CD1c-positive myeloid dendritic cell (primary cell): ENCODE data around the gene CALML5.

ENCODE experiments used
- DNase-seq: peaks from one replicate; pipeline ENCODE4 v3.0.0-alpha.2; 2016; ENCODE audit errors: extremely low spot score

CALML5 gene

DNA sequence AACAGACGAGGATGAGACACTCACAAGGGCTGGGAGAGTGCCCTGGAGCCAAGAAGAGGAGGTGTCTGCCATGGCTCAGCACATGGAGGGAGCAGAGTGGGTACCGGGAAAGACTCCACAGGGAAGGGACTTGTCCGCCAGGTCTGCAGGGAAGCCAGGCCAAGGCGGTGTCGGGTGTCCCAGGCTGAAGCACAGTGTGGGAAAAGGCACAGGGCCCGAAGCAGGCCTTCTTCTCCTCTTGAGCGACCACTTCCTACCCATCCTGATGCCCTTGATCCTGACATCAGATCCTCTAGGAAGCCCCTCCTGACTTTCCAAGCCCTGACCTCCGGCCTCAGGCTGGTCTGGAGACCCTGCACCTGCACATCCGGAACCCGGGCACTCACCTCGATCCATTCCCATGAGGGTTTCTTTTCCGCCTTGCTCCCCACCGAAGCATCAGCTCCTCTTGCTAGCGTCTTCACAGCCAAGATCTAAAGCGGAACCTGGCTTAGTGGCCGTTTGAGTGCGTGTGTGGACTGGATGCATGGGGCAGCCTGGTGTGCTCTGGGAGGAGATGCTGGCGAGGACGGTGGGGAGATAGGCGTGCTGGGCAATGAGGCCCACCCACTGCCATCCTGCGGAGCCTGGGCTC is 33.8 kb upstream of the CALML5 start:
- DNase-seq, result no peak

DNA sequence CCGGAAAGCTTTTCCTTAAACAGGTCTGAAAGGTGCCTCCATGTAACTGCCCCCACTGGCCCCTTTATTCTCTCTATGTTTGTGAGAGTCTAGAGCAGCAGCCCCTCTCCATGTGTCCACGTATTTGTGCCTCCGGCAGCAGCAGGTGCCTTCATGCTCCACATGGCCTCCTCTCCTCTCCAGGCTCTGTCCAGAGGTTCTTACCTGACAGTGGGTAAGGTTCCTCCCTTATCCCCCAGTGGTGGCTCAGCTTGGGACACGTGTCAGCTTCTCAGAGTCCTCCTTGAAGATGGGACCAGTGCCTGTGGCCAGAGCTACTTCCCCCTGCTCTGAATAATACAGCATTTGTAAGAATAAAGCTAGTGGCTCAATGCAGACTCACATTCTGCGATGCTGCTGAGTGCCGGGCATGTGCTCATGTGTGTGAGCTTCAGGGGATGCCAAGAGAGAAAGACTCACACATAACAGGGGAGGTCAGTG is 33.3 kb upstream of the CALML5 start:
- DNase-seq, result no peak

DNA sequence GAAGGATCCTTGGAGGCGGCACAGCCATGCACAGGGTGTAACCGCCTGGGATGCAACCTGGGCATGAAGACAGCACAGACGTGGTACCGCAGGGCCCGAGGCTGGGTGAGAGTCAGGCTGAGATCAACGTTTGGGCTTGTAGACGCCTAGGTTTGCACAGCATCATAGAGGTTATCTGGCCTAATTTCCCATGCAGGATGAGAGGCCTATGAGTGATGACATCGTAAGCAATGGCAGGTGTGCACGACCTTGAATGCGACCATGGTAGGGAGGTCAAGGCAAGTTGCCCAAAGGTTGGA is 32.9 kb upstream of the CALML5 start:
- DNase-seq, result no peak

DNA sequence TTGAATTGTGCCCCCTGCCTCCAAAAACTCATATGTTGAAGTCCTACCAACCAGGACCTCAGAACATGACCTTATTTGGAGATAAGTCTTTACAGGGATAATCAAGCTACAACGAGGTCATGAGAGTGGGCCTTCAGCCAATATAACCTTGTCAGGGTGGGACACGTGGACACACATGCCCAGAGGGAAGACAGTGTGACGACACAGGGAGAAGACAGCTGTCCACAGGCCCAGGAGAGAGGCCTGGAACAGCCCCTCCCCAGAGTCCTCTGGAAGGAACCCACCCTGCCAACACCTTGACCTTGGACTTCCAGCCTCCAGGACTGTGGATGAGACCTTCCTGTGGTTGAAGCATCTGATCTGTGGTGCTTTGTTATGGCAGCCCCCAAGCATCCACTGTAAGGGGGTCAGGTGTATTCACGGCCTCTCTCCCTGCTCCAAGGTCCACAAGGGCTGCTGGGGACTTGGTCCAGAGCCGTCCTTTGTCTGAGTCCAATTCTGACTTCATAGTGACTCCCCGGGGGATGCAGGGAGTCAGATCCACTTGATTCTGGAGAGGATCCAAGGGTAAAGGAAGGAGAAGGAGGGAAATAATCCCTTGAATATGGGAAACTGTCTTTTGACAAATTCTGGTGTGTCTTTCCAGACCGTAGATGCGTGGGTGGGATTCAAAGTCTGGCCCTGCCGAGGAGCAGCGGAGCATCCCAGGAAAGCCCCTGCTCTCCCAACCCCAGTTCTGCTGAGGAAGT is 32.4 kb upstream of the CALML5 start:
- no peak for DNase-seq

DNA sequence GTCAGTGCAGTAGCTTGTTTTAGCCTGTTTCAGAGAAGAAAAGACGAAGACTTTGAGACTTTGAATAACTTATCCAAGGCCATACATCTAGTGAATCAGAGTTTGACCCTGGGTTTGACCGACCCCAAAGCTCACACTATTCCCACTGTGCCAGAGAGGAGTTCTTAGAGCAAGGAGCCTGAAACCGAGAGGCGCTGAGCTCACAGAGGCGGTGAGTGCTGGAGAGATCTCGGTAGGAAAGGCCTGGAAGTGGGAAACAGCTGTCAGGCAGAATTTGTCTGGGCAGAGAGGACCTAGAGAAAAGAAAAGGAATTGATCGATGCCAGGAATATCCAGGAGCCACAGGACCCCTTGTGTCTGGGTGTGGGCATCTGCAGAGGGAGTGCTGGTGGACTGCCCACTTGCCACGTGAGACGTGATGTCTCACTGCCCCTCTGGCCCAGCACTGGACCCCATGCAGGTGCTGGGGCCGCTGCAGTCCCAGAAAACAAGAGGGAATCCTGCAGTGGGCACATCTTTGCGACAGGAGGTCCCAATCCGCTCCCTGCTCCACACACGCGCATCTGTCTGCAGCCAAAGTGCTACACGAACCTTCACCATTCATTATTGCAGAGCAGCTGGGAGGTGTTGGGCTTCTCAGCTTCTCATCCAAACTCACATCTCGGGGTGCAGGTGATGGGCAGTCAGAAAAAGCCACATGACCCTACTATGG is 31.6 kb upstream of the CALML5 start:
- DNase-seq, result no peak

DNA sequence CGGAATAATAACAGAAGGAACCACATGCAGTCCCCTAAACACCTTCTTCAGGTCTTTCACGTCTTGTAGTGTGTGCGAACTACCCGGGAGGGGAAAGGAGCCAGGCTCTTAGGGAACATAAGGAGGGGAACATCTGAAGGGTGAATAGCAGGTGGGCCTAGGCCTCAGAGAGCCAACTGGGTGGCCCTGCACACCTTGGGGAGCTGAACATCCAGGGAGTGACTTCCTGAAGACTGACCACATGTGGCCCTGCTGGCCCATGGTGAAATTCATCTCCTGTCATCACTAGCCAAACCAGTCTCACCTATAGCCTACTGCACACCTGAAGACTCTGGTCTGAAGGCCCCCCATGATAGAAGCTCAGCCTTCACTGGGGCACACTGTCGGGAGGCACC is 31.0 kb upstream of the CALML5 start:
- no peak for DNase-seq

DNA sequence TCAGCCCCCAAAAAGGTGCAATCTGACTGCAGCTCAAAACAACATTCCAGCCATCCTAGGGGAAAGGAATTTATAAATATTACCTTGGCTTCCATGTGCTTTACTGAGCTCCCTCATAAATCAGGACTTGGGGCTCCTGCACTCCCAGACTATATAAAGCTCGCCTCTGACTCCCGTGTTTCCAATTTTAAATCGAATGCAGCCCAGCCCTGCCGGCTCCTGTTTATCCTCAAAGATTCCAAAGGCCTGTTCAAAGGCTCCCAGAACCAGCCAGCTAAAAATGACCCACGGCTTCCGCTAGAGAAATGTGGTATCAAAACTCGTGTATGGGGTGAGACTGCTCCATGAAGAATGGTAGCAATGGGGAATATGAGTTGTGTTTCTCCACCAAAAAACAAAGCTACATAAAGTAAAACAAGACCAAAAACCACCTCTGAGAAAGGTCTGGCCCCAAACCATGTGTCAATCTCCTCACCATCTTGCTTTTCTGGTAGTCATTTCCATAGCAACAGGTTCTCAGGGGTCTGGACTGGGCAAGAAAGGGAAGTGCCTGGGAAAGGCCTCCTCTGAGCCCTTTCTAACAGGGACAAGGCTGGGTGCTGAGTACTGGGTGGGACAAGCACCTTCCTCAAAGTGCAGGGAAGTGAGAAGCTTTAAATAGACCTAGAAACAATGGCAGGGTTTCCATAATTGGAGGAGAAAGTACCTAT is 30.5 kb upstream of the CALML5 start:
- peak; percentile 17 for DNase-seq

DNA sequence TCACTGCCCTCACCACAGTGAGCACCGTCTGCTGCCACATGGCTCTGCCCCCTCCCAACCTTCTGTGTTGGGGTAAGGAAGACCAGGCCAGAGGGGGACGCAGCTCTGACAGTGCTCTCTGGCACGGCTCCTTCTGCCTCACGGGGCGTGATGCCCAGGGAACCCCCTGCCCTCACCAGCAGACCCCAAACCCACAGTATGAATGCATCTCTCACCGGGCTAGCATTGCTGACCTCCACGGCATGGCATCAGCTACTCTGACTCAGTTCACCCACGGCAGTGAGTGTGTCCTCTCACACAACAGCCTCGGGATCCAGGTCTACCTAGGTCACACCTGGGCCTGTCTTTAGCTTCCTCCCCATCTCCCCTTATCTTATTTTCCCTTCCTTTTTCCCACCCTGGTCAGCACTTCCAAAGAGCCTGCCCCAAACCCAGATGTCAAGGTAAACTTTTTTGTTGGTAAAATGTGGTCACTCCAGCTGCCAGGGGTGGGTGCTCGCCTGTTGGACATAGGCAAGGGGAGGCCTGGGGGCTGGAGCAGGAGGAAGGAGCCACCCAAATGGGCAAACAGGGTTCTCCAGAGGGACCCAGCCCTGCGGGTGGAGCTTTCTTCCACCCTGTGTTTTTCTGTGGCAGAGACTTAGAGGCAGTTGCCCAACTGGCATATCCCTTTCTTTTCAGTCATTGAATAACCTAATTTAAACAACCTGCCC is 29.8 kb upstream of the CALML5 start:
- no peak for DNase-seq

DNA sequence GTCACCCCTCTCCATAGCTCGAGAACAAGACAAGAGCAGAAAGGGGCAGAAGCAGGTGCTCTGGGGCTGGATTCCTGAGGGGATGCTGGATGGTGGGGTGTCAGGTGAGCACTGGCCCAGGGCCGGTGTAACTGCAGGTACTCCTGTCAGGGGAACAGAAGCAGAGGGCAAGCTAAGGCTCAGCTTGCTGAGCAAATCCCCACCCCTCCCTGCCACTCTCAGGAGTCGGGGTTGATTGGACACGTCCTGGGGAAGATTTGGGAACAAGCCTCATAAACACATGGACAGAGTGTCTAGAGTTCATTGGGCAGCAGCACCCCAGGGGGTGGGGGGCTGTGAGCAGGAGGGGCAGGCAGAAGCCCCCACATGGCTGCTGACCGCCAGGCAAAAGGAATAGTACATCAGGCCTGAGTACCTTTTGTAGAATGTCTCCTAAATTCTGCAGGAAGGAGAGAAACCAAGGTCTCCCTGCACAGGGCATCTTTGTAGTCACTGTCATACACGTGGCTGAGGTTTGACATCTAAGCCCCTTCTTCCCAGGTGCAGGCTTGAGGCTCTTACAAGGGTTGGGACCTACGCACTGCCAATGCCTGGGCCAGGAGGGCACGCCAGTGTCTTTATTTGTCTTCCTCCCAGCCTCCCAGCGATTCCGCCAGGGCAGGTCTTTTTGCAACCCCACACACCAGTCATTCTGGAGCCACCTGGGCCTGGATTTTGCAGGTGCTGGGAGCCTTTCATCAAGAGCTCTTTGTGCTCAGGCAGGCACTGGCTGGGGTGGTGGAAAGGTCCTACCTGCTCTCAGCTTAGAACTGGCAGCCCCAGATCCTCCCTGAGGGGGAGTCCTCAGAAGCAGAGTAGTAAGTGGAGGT is 28.2 kb upstream of the CALML5 start:
- no peak for DNase-seq

DNA sequence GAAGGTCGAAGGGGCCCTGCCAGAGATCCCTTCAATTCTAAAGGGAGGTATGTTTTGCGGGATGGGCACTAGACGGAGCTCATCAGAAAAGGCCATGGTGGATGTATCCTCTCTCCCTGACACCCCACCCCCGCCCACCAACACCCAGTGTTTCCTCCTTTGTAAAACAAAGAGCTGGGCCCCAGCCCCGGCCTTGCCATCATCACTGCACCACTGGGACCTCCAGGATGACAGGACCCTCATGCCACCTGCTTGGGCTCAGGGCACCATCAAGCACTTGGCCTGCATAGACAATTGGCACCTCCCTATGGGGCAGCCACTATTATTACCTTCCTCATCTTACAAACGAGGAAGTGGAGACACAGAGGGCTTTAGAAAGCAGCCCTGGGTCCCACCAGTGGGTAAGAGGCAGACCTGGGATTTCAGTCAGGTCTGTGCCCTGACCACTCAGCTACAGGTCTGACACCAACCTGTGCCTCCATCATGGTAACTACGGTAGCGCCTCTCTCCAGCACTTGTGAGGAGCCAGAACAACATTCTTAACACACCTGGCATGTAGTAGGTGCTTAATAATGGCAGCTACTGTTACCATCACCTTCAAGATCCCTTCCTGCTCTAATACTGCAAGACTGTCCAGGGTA is 27.4 kb upstream of the CALML5 start:
- no peak for DNase-seq

DNA sequence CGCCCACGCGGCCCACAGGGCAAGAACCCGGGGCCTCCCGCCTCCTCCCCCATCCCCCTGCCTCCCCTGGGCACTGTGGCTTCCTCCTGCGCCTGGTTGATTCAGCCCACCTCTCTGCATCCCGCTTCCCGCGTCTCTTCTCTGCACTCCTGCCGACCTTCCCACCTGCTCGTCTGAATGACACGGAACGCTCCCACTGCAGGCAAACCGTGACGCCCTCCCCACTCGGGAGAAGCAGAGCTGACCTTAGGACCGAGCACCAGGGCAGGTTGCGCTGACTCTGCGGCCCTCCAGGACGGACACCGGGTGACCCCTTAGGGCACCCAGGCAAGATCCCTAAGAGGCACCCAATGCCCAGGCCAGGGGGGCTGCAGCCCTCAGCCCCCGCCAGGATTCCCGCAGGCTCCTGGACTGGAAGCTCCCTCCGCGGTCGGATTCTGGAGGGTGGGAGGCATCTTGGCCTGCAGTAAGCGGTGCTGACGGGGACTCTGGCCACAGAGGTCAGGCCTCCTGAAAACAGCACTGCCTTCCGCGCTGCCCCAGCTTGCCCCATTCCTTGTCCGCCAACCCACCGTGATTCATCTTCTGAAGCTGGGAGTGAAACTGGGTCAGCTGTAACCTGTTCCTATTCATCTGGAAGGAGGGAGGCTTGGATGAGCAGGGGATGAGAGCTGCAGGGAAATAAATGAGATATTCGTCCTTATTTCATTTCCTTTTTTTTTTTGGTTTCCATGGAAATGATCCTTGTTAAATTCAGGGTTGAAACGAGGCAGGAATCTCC is 26.4 kb upstream of the CALML5 start:
- DNase-seq, result no peak

DNA sequence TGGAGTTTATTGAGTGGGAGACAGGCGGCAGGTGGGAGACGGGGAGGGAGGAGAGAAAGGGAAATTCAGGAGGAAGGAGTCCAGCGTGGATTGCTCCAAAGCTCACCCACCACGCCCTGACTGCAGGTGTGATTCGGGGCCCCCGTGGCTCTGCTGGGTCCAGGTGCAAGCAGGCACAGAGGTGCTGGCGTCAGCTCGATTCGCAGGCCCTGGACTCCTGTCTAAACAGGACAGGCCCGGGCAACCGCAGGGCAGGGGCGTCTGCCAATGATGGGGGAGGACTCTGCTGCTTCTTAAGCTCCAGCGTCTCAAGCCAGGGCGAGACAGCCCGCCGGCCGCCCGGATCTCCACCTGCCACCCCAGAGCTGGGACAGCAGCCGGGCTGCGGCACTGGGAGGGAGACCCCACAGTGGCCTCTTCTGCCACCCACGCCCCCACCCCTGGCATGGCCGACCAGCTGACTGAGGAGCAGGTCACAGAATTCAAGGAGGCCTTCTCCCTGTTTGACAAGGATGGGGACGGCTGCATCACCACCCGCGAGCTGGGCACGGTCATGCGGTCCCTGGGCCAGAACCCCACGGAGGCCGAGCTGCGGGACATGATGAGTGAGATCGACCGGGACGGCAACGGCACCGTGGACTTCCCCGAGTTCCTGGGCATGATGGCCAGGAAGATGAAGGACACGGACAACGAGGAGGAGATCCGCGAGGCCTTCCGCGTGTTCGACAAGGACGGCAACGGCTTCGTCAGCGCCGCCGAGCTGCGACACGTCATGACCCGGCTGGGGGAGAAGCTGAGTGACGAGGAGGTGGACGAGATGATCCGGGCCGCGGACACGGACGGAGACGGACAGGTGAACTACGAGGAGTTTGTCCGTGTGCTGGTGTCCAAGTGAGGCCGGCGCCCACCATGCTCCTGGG is 25.5 kb upstream of the CALML5 start, which contains the start of gene CALML3:
Gene CALML3, plus strand, starts transcription at position 321 of the 920 bp plus-strand sequence. Its CDS starts 125 bp downstream, at position 446.
- DNase-seq, result no peak

DNA sequence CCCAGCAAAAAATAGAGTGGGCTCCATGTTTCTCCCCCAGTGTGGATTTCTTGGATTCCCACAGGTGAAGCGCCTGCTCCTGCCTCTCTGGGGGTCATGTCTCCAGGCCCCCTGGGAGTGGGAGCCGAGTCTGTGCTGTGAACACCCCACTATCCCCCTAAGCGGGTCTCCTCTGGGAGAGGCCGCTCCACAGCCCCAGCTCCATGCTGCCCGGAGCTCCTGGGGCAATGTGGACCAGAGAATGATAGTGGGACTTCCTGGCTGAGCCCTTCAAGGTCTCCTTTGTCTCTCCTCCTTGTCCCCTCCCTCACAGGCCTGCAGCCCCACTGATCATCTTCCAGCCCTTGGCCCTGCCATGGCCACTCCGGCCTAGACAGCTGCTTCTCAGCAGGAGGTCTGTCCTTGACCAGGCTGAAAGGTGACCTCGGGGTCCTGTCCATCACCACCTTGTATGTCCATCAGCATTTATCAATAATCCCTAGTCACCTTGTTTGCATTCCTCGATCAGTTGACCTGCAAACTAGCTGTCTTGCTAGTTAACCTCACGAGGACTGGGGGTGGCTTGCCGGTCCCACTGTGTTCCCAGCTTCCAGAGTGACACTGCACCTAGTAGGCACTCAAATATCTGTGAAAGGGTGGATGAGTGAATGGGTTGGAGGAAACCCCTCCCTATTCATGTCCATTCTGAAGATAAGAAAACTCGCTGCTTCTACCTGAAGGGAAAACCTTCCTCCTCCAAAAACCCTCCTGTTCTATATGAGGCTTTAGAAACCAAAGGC is 24.6 kb upstream of the CALML5 start:
- no peak for DNase-seq

DNA sequence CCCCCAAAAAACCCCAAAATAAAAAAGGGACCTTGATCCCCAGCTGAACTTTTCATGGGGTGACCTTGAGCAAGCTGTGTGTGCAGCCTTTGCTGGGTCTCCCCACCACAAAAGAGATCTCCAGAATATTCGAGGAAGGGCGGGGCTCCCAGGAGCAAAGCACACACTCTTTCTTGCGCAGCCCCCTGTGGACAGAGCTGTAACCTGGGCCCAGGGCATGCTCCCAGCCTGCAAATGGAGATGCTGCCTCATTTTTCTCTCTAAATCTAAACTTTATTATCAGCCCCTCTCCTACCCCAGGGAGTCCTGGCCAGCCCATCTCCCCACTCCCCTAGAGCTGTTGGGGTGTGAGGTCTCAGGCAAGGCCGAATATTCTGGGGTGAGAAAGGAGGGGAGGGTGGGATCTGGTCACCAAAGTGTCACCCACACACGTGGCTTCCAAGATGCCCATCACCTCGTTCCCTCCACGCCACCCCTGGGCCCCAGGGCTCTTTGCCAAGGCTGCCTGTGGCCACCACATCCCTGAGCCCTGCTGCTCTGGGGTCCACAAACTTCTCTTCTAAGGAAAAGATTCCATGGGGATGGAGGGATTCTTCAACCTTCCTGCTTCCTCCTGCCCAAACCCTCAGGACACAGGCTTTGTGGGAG is 23.7 kb upstream of the CALML5 start:
- DNase-seq, result no peak

DNA sequence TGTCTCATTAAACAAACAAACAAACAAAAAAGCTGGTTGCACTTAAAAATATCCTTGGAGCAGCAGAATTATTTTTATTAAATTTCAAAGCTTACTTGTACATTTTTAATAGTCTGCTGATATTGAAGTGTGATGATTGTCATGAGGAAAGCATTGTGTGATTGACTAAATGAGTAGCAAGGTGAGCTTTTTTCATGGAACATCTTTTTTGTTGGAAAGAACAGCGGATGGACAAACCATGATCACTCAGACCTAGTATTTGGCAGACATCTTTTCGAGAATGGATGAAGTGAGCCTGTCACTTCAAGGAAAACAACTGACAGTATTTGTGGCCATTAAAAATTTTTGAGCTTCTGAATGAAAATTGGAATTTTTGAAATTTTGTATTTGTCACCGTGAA is 19.7 kb upstream of the CALML5 start:
- DNase-seq, result no peak

DNA sequence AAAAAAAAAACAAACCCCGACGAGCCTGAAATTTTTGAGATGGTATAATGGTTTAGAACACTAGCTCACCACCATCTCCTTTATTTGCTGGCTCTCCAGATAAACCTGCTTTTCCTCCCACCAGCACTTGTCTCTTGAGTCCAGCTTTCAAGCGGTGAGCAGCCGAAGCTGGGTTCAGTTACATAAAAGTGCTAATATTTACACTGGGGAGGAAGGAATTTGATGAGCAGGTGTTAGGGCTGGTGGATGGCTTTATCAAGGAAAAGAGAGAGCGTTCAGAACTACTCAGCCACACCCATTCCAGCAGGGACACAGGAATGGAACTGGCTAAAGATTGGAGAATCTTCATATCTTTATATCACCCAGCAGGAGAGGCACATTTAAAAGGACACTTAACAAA is 18.8 kb upstream of the CALML5 start:
- DNase-seq, result no peak

DNA sequence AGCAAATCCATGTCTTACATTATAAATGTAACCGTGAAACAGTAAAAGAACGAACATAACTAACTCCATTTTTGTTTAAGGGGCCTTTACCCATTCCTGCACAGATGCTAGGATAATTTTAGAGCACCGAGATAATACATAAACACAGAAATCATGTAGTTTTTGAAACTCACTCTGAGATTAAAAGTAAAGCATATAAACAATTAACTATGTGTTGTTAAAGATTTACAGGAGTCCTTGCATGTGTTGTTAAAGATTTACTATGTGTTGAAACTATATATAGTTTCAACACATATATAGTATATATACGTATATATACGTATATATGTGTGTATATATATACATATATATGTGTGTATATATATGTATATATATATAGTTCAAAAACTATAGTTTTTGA is 18.2 kb upstream of the CALML5 start:
- no peak for DNase-seq
